ENCODE results near the gene TMEM121B.

The TMEM121B gene

DNA sequence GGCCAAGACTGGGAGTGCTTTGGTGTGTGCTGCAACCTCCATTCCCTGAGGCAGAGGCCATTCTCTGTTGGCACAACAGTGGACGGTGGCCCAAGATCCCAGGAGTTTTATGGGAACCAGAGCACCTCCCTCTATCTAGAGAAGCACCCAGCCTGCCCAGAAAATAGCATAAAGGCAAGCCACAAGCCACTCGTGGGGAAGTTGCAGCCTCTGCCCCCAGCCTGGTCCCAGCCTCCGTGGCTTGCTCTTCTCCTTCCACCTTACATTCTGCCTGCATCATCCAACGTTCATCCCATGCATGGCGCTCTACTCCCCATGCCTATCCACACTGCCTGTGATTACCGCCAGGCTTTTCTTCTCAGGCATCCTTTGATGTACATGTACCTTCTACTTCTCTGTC is 20.5 kb downstream of the TMEM121B start:
- Mint-ChIP-seq H3K36me3 (peaks cover 53 to 56% of the 10 kb centered on the region in 2 donors), H3K4me1 (peaks cover 18 to 46% of the 10 kb centered on the region in 2 donors), H3K4me3 (no peak overlapping the region), H3K9me3 (no peaks in the 10 kb centered on the region), H3K27me3 (no peaks in the 10 kb centered on the region), H3K27ac (no peak overlapping the region)
- no peak for ATAC-seq (replicated peaks)
- no peak for DNase-seq

DNA sequence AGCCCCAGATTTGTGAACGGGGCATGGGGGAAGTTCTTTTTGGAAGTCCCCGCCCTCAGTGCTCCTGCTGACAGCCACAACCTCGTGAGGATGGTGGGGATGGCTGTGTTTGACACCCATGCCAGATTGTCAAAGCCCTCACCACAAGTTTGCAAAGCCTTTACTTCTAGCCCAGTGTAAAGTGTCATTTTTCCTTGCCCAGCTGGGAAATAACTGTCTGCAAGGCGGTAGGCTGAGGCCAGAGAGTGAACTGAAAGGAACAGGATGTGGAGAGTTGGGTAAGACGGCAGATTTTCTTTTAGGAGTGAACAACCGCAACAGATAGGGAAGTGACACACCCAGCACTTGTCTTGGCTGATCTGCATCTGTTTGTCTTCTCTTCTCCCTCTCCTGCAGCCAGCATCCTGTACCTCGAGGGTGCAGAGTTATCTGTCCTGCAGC is 22.8 kb downstream of the TMEM121B start:
- no peaks in the 10 kb centered on the region for H3K27me3 Mint-ChIP-seq
- H3K4me1 Mint-ChIP-seq, result peaks cover 19 to 46% of the 10 kb centered on the region in 2 donors
- no peak overlapping the region for H3K4me3 Mint-ChIP-seq
- no peak for DNase-seq
- no peaks in the 10 kb centered on the region for H3K9me3 Mint-ChIP-seq
- peak; percentile 74 to 87 for ATAC-seq (replicated peaks)
- no peak overlapping the region for H3K27ac Mint-ChIP-seq
- H3K36me3 Mint-ChIP-seq, result peaks cover 43% of the 10 kb centered on the region in 2 donors

DNA sequence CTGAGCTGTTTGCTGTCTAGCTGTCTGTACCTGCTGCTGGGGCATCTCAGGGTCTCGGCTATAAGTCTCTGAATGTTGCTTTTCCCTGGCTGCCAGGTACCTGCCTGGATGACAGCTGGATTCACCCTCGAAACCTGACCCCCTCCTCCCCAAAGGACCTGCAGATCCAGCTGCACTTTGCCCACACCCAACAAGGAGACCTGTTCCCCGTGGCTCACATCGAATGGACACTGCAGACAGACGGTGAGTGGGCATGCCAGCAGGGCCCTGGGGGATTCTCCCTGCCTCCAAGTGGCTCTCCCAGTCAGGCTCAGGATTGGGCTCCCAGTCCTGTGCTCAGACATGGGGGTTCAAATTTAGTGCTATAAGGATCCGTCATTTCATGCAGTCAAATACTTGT is 23.5 kb downstream of the TMEM121B start:
- Mint-ChIP-seq H3K27ac (peak overlapping the region; percentile 37), H3K4me1 (peaks cover 19 to 46% of the 10 kb centered on the region in 2 donors), H3K36me3 (peaks cover 39 to 40% of the 10 kb centered on the region in 2 donors), H3K4me3 (no peak overlapping the region), H3K27me3 (no peaks in the 10 kb centered on the region), H3K9me3 (no peaks in the 10 kb centered on the region)
- DNase-seq, result no peak
- ATAC-seq (replicated peaks), result no peak

DNA sequence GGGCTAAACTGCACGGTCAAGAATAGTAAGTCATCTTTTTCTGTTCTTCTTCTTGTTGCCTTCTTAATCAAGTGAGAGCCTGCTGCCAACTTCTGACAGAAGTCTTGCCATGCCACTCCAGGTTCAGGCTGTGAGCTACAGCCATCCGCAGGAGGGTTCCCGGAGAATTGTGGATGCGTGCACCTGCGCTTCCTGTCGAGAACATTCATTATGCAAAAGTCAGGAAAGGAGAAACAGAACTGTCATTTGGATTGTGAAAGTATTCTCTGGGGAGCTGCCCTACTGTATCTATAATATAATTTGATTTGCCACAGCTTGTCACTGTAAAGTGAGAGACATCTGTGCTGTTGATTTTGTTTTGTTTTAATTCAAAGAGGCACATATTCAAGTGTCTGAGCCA is 24.1 kb downstream of the TMEM121B start:
- peaks cover 35% of the 10 kb centered on the region in 2 donors for H3K36me3 Mint-ChIP-seq
- peak in 1 of 2 donors; percentile 29 for ATAC-seq (replicated peaks)
- no peaks in the 10 kb centered on the region for H3K9me3 Mint-ChIP-seq
- no peak overlapping the region for H3K27ac Mint-ChIP-seq
- H3K4me1 Mint-ChIP-seq, result peaks cover 16 to 40% of the 10 kb centered on the region in 2 donors
- H3K4me3 Mint-ChIP-seq, result no peak overlapping the region
- H3K27me3 Mint-ChIP-seq, result no peaks in the 10 kb centered on the region
- no peak for DNase-seq

DNA sequence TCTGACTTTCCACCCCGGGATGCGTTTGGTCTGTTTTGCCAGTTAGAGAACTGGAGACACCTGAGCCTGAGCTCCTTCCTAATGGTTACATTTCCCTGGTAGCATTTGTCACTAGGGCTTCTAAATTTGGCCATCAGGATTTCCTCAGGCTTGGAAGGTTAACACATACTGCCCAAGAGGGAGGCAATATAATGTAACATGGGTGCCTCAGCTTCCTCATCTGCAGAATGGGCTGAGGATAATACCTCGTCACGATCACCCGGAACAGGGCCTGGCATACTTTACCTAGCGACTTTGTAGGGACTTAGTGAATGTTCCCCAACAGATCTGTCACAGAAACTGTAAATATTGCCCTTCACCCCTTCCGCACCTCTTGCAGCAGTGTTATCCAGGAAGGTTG is 25.1 kb downstream of the TMEM121B start:
- ATAC-seq (replicated peaks), result no peak
- Mint-ChIP-seq H3K27ac (no peak overlapping the region), H3K9me3 (no peaks in the 10 kb centered on the region), H3K27me3 (no peaks in the 10 kb centered on the region), H3K4me3 (no peak overlapping the region), H3K36me3 (peaks cover 25 to 28% of the 10 kb centered on the region in 2 donors), H3K4me1 (peaks cover 16 to 32% of the 10 kb centered on the region in 2 donors)
- DNase-seq, result no peak

DNA sequence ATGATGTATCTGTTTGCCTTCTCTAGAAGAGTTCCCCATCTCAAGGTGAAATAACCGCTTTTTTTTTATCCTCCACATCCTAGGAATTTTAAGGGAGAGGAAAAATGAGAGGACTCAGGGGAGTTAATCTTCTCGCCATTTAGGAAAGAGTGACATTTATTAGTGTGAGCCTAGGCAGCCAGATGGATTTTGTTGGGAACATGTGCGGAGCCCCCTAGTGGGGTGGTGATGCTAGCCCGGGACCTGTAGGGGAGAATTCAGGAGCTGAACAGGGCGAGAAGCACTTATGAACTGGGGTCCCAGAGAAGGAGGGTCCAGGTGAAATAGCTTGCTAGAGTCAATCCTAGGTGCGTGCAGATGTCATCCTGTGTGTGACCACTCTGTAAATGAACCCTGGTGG is 25.6 kb downstream of the TMEM121B start:
- ATAC-seq (replicated peaks), result no peak
- H3K4me1 Mint-ChIP-seq, result peaks cover 19 to 32% of the 10 kb centered on the region in 2 donors
- no peaks in the 10 kb centered on the region for H3K27me3 Mint-ChIP-seq
- no peak overlapping the region for H3K27ac Mint-ChIP-seq
- no peaks in the 10 kb centered on the region for H3K9me3 Mint-ChIP-seq
- DNase-seq, result no peak
- H3K4me3 Mint-ChIP-seq, result no peak overlapping the region
- peaks cover 20 to 23% of the 10 kb centered on the region in 2 donors for H3K36me3 Mint-ChIP-seq

DNA sequence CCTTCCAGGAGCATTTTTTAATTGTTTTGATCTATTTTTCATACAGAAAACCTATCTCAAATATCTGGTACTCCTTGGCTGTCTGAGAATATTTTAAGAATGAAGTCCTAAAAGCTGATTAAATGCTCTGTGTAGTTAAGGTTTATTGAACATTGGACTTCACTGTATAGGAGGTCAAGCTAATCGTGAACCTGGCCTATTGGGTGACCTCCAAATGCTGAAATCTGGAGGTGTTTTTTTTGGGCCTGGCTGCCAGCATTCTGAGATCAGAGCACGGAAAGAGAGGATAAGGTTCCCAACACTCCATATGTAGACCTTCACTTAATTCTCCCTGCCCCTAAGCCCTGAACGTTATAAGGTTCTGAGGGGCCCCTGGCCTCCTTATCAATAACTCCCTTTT is 28.1 kb downstream of the TMEM121B start:
- ATAC-seq (replicated peaks), result no peak

DNA sequence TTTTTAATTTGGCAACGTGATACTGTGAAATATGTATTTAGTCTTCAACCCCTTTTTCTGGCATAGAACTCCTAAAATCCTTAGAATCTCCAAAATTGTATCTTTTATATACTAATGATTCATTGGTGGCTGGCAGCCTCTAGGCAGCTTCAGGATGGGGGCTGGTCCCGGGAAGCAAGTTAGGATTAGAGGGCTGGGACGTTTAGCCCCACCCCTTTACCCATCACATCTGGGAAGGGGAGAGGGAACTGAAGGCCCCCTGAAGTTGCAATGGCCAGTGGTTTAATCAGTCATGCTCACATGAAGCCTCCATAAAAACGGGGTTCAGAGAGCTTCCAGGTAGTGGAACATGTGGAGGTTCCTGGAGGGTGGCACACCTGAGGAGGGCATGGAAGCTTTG is 29.3 kb downstream of the TMEM121B start:
- no peaks in the 10 kb centered on the region for H3K36me3 Mint-ChIP-seq
- H3K27ac Mint-ChIP-seq, result no peak overlapping the region
- no peak overlapping the region for H3K4me3 Mint-ChIP-seq
- ATAC-seq (replicated peaks) (no peak), DNase-seq (no peak)
- no peaks in the 10 kb centered on the region for H3K9me3 Mint-ChIP-seq
- H3K27me3 Mint-ChIP-seq, result no peaks in the 10 kb centered on the region
- peaks cover 17 to 21% of the 10 kb centered on the region in 2 donors for H3K4me1 Mint-ChIP-seq

More for the DNA sequence above, 28.1 kb downstream of the TMEM121B start:
- Mint-ChIP-seq H3K27ac (no peak overlapping the region), H3K36me3 (peaks cover 0 to 4% of the 10 kb centered on the region in 2 donors), H3K4me3 (no peak overlapping the region), H3K27me3 (no peaks in the 10 kb centered on the region), H3K9me3 (no peaks in the 10 kb centered on the region), H3K4me1 (peaks cover 13 to 20% of the 10 kb centered on the region in 2 donors)
- no peak for DNase-seq

DNA sequence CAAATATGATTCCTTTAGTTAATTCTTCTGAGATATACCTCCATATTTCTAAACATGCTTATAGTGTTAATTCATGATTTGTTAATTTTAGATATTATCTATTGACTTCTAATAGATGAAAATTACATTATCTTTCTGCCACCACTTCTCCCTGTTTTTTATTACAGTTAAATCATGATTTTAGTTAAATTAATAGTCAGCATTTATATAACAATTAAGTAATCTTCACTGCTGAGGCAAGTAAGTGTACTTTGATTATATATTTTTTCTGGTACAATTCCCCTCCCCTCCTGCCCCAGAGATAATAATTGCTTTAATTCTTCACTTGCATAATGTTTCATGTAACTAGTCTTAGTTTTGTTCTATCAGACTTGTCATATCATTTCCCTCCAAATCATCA is 30.6 kb downstream of the TMEM121B start:
- DNase-seq (no peak), ATAC-seq (replicated peaks) (no peak)
- Mint-ChIP-seq H3K36me3 (no peaks in the 10 kb centered on the region), H3K27ac (no peak overlapping the region), H3K4me1 (peaks cover 26 to 27% of the 10 kb centered on the region in 2 donors), H3K4me3 (no peak overlapping the region), H3K27me3 (no peaks in the 10 kb centered on the region), H3K9me3 (no peaks in the 10 kb centered on the region)

DNA sequence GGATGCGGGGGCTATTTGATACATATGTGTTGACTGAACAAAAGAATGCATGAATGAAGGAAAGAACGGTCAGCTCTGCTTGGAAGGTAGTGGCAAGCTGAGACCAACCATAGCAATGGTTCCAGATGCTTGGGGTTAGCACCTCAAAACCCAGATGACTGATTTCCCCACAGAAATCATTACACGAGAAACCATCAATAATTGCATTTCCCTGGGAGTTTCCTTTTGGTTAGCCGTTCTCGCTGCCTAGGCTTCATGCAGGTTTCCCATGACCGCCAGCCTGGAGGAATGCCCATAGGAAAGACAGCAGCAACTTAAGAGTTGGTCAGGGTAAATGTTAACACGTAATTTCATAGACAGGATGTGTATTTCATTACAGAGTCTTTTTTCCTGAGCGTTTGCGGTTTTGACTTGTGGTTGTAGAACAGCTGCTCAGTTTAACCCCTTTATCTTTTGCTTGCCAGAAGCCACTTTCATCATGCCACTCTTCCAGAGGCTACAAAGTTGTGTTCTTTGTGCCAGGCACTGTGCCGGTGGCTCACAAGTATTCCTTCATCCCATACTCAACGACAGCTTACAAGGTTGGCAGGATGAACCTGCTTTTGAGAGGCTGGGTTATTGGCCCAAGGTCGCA is 33.5 kb downstream of the TMEM121B start:
- H3K4me1 Mint-ChIP-seq, result peaks cover 33 to 40% of the 10 kb centered on the region in 2 donors
- H3K27ac Mint-ChIP-seq, result peak overlapping the region; percentile 75
- H3K9me3 Mint-ChIP-seq, result no peaks in the 10 kb centered on the region
- H3K4me3 Mint-ChIP-seq, result peak overlapping the region in 1 of 2 donors; percentile 31
- ATAC-seq (replicated peaks), result peak; percentile 12 to 30
- H3K36me3 Mint-ChIP-seq, result peaks cover 0 to 4% of the 10 kb centered on the region in 2 donors
- no peak for DNase-seq
- no peaks in the 10 kb centered on the region for H3K27me3 Mint-ChIP-seq

DNA sequence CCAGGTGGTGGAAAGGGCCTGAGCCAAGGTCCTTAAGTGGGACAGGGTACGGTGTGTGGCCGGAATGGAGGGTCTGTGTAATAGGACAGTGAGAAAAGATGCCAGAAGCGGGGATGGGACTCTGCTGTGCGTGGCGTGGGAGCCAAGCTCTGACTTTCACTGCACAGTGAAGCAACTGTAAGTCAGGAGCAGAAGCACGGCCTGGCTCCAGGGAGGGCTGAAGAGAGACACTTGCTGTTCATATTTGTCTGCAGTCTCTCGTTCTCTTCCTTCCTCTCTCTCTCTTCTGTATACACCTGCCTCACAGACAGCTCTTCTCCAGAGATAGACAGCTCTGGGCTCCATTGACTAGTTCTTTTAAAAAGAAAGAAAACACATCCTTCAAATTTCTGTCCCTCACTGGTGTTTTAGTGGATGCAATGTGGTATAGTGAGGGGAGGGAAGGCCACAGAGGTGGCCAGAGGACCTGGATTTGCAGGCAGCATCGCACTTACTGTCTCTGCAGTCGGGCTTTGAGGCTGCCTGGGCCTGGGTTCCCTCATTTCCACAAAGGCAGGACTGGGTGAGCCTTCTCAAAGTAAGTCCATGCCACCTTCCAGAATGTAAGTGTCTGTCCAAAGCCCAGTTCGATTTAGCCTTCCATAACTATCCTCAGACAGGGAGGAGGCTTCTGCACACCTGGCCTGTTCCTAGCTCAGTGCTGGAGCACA is 34.2 kb downstream of the TMEM121B start:
- H3K9me3 Mint-ChIP-seq, result no peaks in the 10 kb centered on the region
- peak overlapping the region; percentile 80 for H3K27ac Mint-ChIP-seq
- DNase-seq, result no peak
- peaks cover 33 to 40% of the 10 kb centered on the region in 2 donors for H3K4me1 Mint-ChIP-seq
- H3K36me3 Mint-ChIP-seq, result peaks cover 0 to 4% of the 10 kb centered on the region in 2 donors
- ATAC-seq (replicated peaks), result no peak
- H3K4me3 Mint-ChIP-seq, result peak overlapping the region; percentile 56 to 97
- H3K27me3 Mint-ChIP-seq, result no peaks in the 10 kb centered on the region

DNA sequence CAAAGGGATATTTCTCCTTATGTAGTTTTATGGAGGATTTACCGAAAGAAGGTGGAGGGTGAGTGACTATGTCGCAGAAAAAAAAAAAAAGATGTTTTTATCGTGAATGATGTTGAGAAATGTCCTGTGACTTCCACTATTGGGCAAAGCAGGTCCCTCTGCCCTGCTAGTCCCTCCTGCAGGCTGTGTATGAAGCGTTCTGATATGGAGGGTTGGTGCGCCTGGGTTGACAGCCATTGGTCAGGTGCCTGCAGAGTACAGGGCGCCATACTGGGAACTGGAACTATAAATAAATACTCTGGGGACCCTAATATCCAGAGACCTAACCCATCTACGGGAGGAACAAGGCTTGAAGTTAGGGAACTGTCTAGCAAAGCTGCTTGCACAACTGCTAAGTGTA is 34.9 kb downstream of the TMEM121B start:
- Mint-ChIP-seq H3K9me3 (no peaks in the 10 kb centered on the region), H3K36me3 (peaks cover 0 to 4% of the 10 kb centered on the region in 2 donors), H3K4me1 (peaks cover 33 to 40% of the 10 kb centered on the region in 2 donors), H3K27me3 (no peaks in the 10 kb centered on the region), H3K27ac (peak overlapping the region; percentile 59), H3K4me3 (peak overlapping the region; percentile 91 to 97)
- ATAC-seq (replicated peaks) (no peak), DNase-seq (no peak)

DNA sequence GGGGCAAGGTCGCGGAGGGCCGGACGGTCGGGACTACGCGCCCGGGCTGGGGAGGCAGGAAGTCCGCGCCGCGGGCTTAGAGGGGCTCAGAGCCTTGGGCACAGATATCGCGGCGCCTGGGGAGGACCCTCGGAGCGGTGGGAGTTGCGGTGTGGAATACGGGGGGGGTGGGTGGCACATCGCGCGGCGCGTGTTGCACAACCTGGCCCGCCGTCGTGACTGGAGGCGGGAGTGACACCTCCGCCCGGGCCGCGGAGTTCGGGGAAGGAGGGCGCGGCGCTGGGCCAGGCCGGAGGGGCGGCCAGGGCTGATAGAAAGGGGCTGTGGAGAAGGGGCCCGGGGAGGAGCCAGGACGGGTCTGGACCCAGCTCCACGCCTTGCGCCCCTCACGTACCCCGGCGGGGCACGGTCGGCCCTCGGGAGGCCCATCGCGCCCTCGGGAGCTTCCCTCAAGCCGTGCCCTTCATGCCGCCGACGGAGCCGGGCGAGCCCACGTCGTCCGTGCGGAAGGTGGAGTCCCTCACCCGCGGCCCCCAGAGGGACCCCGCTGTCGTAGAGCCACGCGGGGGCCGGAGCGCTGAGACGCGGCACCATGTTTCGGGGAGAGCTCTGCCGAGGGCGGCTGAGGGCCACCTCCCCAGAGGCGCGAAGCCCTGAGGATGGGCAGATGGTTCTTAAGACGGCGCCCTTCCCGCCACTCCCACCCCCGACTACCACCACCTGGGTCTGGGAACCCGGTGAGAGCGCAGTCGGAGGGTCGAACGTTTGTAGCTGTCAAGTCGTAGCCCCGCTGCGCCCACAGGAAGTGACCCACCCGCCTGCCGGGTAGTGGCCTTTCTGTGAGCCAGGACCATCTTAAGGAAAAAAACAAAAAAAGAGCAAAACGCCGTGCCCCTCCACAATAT is 35.6 kb downstream of the TMEM121B start:
- peak overlapping the region; percentile 91 to 97 for H3K4me3 Mint-ChIP-seq
- DNase-seq (no peak), ATAC-seq (replicated peaks) (peak; percentile 21 to 41)
- peaks cover 0 to 4% of the 10 kb centered on the region in 2 donors for H3K36me3 Mint-ChIP-seq
- H3K27me3 Mint-ChIP-seq, result no peaks in the 10 kb centered on the region
- peak overlapping the region; percentile 94 for H3K27ac Mint-ChIP-seq
- peaks cover 30 to 40% of the 10 kb centered on the region in 2 donors for H3K4me1 Mint-ChIP-seq
- H3K9me3 Mint-ChIP-seq, result no peaks in the 10 kb centered on the region
